ENCODE measurements around the gene CALML5.

CALML5 gene, protein sequence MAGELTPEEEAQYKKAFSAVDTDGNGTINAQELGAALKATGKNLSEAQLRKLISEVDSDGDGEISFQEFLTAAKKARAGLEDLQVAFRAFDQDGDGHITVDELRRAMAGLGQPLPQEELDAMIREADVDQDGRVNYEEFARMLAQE

DNA sequence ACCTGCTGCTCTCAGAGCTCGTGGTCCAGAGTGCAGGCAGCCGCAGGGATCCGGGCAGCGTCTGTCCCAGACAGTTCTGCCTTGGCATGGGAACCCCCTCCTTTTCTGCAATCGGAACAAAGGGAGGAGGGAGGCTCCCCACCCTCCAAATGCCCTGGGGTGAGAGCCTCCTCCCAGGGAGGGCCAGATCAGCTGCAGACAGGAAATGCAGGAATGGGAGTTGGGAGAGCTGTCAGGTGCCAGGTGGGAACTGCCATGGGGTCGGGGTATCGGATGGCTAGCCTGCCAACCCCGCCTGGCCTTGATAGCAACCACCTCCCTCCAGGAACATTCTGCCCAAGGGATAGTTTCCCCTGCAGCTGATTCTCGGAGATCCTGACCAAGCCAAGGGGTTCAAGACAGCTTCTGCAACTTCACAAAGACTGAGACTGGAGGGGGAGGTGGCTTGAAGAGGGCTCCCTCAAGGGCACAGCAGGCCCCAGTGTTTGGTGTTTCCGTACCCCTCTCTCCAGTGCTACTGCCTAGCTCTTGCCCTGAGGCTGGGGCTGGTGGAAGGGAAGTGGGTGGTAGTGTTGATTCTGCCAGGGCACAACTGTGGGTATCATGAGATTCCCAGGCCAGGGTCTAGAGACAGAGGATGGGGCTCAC lies at the start of gene CALML5:
Gene CALML5 (minus strand): TSS at position 78 of the 648 bp plus-strand sequence. CDS start 132 bp downstream, outside the sequence.
- no peak for DNase-seq (ENCODE audit: low spot score)

DNA sequence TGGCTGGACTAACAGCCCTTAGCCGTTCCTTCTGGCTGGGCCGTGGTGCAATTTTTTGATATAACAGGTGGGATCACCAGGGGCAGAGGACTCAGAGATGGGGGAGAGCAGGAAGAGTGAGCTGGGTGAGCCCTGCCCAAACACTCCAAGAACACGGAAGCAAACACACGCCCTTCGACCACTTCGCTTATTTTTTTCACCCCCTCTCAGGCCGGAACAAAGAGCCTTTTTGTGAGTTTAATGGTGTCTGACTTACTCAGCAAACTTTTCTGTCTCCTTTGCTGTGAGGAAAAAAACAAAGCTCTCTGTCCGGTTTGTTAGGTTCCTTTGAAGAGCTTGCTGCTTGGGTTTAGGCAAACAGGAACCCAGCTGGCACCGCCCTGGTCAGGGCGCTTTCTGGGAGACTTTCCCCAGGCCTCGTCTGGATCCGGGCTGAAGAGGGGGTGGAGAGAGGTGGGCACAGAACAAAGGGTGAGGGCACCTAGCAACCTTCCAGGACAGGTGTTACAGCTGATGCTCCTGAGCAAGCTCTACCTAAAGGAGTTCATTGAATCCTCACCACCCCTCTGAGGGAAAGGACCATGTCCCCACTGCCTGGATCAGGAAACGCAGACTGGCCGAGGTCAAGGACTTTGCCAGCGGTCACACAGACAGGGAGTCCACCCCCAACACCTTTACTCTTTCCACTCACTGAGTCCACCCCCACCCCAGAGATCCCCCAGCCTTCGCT lies 48.7 kb upstream of the CALML5 start:
- peak; percentile 53 for DNase-seq (ENCODE audit: low spot score)

DNA sequence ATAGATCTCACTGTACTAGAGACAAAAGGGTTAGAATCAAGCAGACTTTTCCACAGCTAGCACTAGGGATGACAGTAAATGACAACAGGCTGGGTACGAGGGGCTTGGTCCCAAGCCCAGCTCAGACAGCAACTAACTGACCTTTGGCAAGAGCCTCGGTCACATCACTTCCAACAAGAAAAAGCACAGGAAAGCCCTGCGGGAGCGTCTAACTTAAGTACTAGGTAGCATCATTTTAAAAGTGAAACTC lies 48.2 kb upstream of the CALML5 start:
- no peak for DNase-seq (ENCODE audit: low spot score)

DNA sequence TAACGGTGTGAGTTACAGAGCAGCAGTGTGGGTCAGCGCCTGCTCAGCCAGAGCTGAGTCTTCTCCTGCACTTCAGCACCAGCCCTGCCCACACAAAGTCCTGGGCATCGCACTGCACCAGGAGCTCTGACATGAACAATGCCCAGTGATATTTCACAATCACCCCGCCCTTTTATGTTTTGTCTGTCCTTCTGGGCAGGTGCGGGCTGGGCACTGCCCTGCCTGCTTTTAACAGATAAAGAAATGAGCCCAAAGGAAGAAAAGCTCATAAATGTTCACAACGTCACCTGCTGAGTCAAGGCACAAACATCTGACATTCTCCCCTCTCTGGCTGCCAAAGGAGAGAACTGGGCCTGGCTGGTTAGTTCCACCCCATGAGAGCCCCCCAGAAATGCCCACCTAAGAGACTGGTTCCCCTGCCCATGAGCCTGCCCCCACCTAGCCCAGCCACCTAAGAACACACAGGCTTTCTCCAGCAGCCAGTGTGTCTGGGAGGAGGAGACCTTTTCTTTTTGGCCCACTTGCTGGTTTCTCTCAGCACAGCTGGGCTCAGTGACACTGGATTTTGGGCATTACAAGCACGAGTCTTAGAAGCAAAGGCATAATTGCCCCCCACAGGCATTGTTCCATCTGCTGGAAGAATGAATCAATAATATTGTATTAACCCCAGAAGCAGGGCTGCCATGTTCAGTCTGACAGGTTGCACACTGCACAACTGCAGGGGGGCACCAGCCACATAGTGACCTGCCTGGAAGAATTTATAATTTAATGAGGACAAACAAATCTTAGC lies 47.7 kb upstream of the CALML5 start:
- no peak for DNase-seq (ENCODE audit: low spot score)

DNA sequence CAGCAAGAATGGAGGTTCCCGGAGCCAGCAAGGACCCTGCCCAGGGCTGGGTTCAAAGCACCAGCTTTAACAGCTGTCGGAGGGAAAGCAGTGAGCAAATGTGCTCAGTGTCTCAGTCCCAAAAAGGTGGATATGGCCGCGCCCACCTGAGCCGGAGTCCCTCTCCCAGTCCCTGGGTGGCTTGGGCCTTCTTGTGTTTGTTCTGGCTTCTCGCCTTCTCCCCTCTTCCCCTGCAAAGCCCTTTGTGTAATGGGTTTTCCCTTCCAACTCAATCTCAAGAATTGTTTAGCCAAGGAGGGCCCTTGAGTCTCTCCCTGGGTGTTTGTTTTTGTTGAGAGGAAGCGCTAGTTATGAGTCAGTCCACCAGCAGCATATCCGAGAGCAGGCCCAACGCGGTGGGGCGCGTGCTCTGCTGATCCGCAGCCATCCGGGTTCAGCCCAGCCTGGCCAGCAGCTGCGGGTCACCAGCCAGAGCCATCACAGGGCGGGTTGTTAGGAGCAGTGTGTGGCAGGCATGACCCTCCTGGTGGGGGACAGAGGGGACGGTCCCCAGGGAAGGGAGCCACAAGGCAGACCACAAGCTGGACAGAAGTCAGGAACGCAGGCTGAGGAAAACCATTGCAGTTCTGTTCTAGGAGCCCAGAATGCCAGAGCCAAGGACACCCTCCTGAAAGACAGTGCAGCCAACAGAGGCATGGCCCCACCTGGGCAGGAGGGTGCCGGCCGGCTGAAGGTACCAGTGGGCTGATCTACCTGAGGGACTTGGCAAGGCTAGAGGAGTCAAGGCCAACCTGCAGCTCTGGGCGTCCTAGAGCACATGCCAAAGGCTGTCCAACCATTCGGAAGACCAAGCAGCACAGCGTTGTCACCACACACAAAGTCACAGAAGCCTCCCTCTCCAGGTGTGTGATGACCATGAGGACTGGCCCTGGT lies 46.7 kb upstream of the CALML5 start:
- DNase-seq (ENCODE audit: low spot score) = no peak

DNA sequence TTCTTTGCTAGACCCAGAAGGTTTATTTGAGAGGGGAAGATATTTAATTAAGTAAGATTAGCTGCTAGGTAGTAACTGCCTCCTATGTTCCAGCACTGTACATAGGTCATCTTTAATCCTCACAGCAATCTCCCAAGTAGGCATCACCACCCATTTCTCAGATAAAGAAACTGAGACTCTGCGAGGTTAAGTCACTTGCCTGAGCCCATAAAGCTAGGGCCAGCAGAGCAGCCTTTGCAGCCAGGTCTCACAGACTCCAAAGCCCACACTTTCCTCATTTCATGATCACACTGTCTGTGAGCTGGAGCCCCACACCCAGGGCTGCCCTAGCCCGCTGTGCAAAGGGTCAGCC lies 46.0 kb upstream of the CALML5 start:
- DNase-seq (ENCODE audit: low spot score) = no peak

DNA sequence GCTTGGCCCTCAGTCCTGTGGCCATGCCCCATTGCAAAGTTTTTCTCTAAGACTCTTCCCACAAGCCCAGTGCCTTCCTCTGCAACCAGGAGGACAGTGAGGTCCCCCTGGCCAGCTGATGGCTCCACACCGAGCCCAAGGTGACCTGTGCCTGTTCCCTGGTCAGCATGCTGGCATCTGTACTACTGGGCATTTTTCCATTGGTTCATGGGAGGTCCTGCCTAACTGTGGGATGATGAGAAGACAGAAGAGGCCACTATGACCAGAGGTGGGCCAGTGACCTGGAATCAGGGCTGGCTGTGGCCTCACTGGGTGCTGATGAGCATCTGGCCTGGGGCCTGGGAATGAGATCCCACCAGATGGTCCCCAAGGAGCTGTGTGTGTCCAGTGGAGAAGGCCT lies 45.6 kb upstream of the CALML5 start:
- DNase-seq (ENCODE audit: low spot score) = no peak

DNA sequence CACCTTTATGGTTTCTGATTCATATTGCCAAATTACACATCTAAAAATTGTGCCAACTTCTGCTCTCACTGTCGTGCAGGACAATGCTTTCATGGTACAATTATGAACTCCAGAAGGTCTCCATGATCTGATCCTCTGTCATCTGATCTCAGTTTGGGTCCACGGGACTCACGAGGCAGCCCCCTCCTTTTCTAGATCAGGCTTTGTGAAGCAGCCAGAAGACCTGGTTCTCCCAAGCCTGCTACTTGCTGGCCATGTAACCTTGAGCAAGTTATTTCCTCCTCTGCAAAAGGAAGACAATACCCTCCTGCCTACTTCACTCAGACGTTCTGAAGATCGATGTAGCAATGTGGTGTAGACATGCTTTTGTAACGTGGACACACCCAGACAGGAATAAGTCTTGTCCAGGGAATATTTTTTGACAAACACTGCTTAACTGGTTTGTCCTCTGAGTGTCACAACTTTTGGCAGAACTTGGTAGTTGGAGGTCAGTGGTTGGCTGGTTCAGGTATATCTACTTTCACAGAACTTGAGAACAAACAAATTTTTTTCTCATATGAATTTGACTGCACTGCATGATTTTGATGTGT lies 44.9 kb upstream of the CALML5 start:
- no peak for DNase-seq (ENCODE audit: low spot score)

DNA sequence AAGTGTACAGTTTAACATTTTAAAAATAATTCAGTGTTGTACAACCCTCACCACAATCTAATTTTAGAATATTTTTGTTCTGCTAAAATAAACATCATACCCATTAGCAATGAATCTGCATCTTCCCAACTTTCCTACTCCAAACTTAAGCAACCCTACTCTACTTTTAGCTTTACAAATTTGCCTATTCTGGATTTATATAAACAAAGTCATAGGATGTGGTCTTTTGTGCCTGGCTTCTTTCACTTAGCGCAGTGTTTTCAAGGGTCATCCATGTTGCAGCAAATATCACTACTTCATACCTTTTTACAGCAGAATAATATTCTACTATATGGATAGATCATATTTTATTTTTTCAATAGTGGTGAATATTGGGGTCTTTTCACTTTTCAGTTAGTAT lies 44.3 kb upstream of the CALML5 start:
- no peak for DNase-seq (ENCODE audit: low spot score)

DNA sequence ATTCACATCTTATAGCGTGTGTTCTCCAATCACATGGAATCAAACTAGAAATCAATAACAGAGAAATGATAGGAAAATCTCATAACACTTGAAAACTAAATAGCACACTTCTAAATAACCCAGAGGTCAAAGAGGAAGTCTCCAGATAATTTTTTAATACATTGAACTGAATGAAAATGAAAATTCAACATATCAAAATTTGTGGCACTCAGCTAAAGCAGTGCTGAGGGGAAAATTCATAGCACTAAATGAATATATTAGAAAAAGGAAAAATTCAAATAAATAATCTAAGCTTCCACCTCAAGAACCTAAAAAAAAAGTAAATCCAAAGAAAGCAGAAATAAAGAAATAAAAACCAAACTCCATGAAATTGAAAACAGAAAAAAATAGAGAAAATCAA lies 42.7 kb upstream of the CALML5 start:
- DNase-seq (ENCODE audit: low spot score) = no peak

DNA sequence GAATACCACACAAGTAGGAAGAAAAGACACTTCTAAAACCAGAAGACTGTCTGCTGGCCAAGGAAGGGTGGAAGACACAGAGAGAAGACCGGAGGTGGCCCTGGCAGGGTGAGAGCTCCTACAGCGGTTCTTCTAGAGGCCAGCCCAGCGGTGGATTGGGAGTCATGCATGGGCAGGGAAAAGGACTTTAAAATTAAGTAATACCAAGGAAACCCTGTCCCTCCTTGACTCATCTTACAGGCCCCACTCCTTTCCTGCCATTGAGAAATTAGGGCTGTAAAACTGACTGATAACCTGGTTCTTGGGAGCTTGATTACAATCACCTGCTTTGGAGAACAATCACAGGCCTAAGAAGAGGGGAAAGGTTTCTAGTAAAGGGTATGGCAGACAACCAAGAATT lies 41.5 kb upstream of the CALML5 start:
- DNase-seq (ENCODE audit: low spot score) = no peak

DNA sequence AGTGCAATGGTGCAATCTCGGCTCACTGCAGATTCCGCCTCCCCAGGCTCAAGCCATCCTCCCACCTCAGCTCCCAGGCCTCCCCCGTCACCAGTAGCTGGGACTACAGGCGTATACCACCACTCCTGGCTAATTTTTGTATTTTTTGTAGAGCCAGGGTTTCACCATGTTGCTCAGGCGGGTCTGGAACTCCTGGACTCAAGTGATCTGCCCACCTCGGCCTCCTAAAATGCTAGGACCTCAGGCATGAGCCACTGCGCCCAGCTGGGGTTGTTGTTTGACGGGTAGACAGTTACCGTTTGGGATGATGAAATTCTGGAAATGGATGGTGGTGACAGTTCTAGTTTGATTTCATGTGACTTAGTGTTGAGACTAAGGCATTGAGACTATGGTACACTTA lies 40.7 kb upstream of the CALML5 start:
- no peak for DNase-seq (ENCODE audit: low spot score)

DNA sequence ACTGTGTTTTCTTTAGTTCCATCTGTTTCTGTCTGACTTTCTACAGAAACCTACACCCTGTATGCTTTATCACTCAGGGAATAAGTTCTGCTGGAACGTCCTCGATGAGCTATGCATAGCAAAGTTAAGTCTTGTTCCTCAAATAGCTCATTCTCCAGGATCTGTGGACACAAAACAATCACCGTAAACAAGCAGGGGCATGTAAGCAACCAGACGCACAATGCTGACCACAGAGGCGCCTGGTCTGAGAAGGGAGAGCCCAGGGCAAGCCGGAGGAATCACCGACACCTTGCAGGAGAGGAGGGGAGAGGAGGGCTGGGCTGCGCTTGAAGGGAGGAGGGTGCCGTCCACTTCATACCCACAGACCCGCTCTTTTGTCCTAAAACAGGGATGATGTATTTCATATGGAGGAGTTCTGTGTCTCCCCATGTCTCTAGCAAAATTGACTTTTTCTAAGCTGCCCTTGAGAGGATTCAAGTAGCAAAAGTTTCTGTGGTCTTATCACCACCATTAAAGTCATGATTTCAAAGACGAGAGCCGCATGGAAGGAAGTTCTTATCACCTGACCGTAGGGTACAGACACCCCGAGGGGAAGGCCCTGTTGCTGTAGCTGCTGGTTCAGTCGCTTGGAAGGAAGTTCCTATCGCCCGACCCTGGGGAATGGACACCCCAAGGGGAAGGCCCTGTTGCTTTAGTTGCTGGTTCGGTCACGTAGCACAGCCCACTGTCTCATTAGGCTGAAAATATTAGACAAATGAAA lies 39.7 kb upstream of the CALML5 start:
- DNase-seq (ENCODE audit: low spot score) = no peak

DNA sequence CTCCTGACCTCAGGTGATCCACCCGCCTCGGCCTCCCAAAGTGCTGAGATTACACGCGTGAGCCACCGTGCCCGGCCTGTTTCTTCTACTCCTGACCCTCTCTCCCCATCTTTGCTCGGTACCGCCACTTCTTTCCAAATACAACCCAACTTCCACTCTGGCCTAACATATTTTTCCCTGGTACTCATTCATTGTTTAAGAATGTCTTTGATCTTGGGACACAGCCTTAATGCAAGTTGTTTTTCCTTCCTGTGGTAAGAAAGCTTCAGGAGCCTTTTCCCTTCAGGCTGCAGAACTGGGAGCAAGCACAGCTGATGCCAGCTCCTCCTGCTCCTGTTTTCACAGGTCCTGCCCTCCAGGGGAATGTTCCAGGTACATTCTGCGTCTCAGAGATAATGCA lies 39.1 kb upstream of the CALML5 start:
- DNase-seq (ENCODE audit: low spot score) = no peak

DNA sequence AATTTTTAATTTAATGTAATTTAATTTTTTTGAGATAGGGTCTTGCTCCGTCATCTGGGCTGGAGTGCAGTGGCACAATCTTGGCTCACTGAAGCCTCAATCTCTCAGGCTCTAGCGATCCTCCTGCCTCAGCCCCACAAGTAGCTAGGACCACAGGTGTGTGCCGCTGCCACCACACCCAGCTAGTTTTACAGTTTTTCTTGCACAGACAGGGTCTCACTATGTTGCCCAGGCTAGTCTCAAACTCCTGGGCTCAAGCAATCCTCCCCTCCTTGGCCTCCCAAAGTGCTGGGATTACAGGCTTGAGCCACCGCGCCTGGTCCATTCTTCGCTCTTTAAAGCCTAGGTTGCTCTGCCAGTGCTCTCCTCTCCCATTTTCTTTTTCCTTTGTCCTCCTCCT lies 38.3 kb upstream of the CALML5 start:
- DNase-seq (ENCODE audit: low spot score) = no peak

DNA sequence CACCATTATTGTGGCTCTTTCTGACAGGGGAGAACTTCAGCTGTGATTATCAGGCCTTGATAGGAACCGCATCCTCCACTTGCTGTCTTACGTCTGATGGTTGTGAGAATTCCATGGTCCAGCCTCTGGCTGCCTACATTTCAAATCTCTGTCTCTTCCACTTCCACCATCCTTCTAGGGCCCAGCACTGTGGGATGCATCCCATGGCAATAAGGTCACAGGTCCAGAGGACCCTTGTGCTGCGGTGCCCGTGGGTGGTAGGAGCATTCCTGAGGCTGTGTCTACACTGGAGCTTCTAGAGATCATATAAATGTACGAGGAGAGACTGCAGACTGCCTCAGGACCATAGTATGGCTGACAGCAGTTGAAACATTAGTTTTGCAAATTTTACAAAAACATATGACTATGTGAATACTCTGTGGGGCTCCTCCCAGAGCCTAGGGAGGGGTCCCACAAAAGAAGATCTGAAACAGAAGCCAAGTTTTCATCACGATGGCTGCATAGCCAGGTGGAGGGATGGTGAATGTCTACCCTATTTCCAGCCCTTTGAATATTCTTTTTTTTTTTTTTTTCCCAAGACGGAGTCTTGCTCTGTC lies 37.2 kb upstream of the CALML5 start:
- no peak for DNase-seq (ENCODE audit: low spot score)

DNA sequence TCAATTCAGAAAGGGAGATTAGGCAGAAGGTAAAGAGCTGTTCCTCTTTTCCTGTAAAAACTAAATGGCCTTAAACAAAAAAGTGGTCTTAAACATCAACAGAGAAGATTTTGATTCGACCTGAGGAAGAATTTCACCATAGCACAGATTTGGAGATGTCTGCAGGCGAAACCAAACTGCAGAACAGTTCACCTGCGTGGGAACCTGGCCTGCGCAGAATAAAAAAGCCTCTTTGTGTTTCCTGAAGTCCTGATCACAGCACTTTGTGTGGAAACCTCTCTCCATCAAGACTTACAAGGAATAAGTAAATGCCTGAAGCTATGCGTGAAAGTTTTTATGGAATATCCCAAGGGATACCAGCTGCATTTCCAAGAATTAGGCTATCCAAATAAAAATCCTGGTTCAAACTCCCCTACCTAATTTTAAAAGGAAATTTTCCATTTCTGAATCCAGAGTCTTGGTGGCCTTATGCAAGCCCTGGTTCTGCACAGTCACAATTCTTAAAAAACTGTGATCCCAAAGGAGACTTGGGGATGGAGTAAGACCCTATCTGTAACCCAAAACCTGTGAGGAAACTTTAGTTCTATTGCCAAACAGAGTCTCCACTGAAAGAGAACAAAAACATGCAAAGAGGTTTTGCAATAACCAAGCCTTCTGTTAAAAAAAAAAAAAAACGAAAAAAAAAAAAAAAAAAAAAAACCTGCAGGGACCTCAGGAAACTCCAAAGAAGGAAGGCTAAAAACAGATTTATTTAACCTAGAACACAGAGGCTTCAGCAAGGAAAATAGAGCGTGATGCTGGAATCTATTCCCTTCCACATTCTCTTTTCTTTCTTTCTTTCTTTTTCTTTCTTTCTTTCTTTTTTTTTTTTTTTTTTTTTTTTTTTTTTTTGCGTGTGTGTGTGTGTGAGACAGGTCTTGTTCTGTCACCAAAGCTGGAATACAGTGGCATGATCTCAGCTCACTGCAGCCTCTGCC lies 35.8 kb upstream of the CALML5 start:
- peak; percentile 64 for DNase-seq (ENCODE audit: low spot score)

DNA sequence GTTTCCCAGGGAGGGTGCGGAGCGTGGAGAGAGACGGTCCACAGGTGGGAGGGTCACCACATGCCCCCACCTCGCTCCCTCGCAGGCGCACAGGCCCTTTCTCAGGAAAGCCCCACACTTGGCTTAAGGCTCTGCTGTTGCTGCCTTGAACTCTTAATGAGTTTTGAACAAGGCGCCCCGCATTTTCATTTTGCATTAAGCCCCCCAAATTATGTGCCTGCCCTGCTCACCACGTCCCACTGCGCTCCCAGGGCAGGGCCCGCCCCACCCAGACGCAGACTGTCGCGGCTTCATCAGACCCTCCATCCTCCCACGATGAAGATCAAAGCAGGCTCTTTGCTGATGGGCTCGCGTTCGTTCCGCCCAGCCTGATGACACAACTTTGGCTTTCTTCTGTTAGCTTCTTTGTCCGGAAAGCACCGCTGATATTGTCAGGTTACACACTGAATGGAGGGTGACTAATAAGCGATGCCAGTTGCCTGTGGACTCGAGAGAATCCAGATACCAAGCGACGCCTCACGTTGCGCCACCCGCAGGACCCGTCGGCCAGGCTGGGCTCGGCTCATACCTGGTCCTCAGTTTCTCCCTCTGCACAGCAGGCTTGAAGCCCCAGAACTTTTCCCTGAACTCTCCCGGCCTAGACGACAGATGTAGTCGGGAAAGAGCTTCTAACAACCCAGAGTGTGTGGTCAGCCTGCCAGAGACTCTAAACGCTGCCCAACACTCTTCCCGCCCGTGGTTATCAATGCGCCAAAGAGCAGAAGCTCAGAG lies 34.9 kb upstream of the CALML5 start:
- no peak for DNase-seq (ENCODE audit: low spot score)
